ENCODE results near the gene L1CAM.

The L1CAM gene

DNA sequence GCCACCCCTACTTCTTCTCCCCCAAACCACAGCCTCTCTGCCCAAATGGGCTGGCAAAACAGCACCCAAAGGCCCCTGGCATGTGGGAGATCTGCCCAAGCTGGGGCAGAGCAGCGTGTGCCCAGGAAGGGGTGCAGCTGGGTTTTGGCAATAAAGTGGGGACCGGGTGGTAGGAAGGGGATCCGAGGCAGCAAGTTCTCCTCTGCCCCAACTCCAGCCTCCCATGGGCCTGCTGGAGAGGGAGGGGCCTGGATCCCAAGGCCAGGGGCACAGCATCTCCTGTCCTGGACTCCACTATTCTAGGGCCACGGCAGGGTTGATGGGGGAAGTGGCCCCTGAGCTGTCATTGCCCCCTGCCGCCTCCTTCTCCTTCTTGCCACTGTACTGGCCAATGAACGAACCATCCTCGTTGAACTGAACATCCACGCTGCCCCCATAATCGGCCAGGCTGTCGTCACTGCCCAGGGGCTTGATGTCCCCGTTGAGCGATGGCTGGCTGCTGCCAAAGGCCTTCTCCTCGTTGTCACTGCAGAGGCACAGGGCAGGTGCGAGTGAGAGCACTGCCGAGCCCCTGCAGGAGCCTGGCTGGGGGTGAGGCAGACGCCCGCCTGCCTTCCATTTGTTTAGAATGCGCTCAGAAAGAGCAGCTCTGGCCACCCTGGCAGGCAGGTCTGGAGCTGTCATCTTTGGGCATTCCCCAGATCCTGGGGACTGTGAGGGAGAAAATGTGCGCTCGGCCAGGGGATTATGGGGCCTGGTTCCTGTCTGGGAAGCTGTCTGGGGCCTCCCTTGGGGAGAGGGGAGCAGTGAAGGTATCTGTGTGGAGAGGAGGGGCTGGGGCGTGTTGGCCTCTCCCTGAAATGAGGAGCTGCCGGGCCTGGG is 23.4 kb downstream of the L1CAM start:
- DNase-seq (ENCODE audit: low read depth in 2 of 2) = no peak

DNA sequence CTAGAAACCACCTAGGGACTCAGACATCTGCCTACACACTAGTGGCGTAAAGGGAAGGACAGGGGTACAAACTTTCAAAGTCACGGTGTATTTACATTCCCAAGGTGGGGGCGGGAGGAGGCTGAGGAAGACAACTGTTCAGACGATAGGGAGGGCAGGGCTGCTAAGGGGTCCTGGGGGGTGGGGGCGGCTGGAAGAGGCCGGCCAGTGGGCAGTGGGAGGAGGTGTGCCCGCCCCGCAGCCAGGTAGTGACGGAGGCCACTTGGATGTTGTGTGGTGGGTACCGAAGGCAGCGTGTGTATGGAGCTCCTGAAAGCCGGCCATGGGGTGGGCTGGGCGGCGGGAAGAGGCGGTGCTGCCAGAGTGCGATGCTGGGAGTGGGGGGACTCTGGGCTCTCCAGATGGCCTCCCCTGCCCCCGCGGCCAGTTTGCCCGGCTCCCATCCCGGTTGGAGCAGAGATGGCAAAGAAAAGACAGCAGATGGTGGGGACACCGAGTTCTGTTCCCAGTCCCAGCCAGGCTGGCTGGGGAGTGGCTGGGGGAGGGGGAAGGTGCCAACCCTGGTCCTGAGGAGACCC is 24.2 kb downstream of the L1CAM start:
- DNase-seq (ENCODE audit: low read depth in 2 of 2) = no peak

DNA sequence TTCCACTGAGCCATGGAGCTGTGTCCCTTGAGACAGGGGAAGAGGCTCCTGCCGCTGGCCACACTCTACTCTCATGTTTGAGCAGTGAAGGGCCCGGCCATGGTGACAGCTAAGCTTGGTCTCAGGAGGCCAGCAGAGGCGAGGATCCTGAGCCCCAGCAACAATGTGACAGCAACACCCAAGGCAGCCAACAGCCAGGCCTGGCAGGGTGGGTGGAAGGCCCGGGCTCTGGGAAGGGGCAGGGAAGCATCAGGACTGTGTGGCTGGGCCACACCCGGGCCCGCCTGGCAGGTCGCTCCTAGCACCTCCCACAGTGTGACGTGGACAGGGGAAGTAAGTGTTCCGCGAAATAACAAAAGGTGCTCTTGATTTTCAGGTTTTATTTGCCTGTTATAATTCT is 24.8 kb downstream of the L1CAM start:
- DNase-seq (ENCODE audit: low read depth in 2 of 2) = no peak

DNA sequence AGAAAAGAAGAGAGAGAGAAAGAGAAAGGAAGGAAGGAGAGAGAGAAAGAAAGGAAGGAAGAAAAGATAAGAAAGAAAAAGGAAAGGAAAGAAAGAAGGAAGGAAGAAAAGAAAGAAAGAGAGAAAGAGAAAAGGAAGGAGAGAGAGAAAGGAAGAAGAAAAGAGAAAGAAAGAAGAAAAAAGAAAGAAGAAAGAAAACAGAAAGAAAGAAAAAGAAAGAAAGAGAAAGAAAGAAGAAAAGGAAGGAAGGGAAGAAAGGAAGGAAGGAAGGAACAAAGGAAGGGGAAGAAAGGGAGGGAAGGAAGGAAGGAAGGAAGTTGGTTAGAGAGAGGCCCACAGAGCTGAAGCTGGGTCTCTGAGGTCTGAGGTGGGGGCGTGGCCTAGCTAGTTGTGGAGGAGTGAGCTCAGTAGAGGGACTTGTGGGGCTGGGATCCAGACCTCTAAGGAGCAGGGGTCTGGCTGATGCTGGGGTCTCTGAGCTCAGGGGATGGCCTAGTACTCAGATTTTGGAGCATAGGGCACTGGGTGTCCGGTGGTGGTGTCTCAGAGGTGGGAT is 28.5 kb downstream of the L1CAM start:
- no peak for DNase-seq (ENCODE audit: low read depth in 2 of 2)

DNA sequence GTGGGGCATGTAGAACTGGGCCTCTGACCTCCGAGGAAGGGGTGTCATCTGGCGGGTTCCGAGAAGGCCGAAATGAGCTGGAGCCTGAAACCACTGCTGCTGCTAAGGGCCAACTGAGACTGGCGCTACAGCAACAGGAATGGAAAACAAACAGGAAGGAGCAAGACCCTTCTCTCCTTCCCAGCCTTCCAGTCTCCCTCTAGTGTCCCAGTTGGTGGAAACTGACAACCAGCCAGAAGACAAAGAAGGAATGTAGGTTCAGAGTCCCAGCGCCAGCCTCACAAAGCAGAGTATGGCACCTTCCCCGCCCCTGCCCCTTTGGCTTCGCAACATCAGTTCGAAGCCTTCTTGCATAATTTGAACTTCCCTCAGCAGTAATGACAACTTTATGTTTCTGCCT is 31.3 kb downstream of the L1CAM start:
- no peak for DNase-seq (ENCODE audit: low read depth in 2 of 2)

DNA sequence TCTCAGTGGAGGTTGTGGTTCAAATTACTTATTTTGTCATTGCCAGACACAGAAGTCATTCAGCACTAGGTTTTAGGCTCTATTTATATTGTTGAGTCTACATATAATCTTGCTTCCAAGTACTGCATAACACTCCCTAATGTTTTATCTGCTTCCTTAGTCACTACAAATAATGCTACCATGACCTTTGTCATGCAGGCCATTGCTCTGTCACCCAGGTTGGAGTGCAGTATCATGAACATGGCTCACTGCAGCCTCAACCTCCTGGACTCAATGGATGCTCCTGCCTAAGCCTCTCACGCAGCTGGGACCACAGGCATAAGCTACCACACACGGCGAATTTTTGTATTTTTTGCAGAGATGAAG is 32.1 kb downstream of the L1CAM start:
- DNase-seq (ENCODE audit: low read depth in 2 of 2) = no peak

DNA sequence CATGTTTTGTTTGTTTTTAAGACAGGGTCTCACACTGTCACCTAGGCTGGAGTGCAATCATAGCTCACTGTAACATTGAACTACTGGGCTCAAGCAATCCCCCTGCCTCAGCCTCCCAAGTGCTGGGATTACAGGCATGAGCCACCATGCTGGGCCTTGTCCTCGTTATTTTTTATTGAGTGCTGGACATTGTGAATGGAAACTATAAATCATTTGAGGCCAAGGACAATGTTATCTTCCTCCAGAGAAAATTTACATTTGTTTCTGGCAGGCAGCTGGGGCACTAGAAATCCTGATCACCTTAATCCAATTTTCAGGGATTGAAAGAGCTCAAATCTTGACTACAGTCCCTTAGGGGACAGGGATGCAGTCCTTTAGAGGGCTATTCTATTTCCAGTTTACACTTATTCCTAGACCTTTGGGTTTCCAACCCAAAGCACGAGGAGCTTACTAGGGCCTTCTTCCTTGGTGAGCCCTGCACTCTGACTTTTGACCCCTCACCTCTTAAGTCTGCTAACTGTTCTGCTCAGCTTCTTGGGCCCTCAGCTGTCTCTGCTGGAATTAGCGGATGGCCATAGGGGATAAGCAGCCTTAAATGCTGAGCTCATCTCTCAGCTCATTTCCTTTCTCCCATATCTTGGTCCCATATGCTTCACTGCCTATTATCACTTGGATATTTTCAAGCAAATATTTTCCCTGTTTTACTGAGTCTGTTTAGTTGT is 32.6 kb downstream of the L1CAM start:
- no peak for DNase-seq (ENCODE audit: low read depth in 2 of 2)

DNA sequence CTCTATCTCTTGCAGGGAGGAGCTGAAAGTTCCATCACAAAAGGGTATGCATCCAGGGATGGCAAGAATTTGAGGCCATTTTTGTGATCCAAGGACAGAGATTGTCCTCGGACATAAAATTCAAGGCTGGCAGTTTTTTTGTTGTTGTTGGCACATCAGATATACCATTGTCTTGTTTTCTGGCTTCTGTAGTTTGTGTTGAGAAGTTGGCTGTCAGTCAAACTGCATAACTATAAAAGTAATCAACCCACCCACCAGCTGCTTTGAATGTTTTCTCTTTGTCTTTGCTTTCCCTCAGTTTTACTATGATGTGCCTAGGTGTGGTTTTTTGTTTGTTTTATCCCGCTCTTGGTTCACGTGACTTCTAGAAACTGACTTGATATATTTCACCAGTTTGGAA is 34.0 kb downstream of the L1CAM start:
- no peak for DNase-seq (ENCODE audit: low read depth in 2 of 2)

DNA sequence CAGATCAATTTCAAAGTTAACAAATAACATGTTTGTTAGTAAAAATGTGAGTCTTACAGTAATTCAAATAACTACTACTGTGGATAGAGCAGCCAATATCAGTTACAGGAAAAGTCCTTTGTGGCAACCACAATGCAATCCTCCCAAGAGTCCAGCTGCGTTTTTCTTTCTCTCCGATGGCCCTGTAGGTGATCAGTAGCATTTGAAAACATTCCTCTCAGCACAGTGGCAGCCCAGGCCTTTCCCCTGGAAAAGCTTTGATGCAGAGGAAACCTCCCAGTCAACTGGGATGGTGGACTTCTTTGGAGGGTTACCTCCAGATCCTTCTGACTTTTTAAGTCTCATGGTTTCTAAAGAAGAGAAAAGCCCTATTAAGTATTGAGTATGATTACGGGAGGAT is 37.6 kb downstream of the L1CAM start:
- no peak for DNase-seq (ENCODE audit: low read depth in 2 of 2)

DNA sequence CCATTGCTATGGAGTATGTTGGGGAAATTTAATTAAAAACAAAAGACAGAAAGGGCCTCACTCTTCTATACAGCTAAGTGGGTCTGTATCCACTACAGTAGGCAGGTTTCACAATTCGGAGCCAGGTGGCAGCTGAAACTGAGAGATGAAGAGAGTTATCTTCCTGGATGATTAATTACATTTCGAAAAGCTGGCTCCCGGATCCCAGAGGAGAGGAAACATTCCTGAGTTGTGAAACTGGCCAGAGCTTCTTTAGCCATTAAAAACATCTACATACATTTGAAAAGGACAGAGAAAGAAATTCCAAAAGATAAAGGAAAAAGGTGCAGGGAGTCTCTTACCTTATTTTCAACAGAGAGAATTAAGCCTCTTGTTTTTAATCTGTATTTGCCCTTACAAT is 40.1 kb downstream of the L1CAM start:
- DNase-seq (ENCODE audit: low read depth in 2 of 2) = no peak

DNA sequence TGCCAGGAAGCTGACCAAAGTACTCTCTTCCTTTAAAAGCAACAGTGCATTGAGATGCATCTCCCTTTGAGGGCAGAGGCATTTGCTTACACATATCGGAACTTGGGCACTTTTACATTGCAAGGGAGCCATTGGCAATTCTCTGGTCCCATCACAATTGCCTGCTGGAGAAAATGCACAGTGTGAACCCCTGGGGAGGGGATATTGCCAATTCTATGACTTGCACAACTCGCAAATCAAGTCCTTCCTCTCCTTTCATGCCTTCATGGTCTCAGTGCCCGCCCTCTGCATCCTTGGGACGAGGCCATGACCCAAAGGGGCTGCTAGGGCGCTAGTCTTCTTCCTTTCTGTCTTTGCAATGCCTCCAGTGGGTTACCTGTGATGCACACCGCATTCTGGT is 40.8 kb downstream of the L1CAM start:
- DNase-seq (ENCODE audit: low read depth in 2 of 2) = no peak

DNA sequence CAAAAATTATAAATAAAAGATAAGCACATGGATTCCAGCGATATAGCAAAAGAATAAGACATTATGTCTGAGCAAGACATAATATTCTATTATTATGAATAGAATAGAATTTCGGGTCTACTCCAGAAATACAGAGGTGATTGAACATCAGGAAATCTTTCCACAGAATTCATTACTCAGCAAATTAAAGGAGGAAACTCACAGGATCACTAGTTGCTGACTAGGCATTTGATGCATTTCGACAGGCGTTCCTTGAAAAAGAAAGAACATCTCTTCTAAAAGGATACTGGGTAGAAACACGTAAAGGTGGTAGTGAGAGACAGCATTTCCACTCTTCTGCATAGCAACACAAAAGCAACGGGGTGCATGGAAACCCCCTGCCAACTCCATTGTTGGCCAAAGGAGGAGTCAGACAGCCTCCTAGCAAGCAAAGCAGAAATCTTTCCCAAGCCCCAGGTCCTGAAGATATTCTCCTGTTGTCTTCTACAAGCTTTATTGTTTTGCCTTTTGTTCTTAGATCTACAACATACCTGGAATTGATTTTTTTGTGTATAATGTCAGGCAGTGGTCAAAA is 41.4 kb downstream of the L1CAM start:
- DNase-seq (ENCODE audit: low read depth in 2 of 2) = no peak

DNA sequence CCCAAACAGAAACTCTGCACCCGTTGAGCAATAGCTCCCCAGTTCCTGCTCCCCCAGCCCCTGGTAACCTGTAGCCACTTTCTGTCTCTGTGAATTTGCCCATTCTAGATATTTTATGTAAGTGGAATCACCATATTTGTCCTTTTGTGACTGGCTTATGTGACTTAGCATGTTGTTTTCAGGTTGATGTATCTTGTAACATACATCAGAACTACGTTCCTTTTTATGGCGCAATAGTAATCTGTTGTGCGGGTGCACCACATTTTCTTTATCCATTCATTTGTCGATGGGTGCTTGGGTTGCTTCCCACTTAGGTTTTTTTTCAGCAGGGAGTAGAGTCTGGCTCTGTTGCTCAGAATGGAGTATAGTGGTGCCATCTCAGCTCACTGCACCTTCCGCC is 49.1 kb downstream of the L1CAM start:
- no peak for DNase-seq (ENCODE audit: low read depth in 2 of 2)

DNA sequence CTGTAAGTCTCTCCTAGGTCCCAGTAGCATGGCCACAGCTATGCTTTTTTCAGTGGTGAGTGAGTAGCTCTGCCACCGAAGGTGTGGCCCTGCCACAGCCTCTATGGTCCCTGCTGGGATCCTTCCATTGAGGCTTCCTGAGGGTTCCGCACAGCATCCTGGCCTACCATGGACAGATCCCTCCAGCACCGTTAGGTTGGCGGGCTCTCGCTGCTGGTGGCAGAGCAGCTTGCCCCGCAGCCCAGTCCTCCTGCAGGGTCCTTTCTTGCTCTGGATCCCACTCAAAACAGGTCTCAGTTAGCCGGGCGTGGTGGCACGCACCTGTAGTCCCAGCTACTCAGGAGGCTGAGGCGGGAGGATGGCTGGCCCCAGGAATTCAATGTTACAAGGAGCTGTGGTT is 53.2 kb downstream of the L1CAM start:
- no peak for DNase-seq (ENCODE audit: low read depth in 2 of 2)

DNA sequence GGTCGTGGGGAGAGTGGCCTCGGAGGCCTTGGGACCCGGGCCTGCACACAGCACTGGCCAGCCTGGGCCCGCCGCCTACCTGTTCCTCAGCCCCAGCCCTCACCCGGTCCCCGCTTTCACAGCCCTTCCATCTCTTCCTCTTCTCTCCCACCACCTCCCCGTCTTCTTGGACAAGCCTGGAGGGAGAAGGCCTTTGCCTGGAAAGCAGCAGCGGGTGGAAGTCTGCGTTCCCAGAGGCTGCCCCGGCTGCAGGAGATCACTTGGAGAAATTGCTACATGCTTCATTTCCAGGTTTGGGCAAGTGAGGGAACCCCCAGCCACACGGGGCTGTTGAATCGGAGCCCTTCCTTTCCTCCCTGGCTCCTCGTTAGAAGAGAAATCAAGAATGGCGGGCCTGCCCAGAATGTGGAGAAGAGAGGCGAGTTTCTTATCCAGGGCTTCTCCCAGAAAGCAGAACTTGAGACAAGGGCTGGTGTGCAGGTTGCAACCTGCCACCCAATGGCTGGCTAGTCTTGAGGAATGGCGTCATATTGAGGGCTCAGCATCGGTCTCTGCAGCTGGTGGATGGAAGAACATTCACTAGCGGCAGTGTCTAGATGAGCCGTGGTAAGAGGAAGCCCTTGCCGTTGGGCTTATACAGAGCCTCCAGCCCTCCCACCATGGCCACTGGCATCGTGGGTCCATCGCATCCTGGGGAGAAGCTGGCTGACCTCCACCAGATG is 54.4 kb downstream of the L1CAM start:
- no peak for DNase-seq (ENCODE audit: low read depth in 2 of 2)

DNA sequence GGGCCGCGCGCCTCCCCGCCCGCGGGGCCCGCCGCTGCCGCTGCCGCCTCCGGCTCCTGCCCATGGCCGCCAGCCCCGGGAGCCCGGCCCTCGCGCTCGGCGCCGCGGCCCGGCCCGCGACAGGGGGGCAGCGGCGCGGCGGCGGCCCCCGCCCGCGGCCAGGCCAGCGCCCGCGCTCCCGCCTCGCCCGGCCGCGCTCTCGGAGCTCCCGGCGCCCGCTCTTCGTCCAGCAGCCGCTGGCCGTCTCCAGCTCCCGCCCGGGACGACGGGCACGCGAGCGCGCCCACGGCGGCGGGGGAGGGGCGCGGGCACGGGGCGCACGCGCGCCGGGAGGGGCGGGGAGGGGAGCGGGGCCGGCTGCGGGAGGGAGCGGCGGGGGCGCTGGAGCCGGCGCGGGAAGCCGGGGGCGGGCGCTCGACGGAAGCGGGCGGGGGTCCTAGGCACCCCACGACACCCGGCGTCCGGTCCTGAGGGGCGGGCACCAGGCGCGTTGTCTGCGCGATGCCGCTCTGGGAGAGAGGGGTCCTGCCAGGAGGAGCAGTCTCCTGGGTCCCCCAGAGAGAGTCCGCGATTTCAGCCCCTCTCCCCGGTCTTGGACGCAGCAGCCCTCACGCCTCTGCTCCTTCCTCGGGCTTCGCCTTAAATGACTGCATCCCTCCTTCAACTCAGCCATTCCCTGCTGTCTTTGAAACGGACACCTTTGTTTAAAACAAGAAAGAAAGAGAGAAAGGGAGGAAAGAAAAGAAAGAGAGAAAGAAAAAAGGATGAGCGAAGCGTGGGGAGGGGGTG is 55.1 kb downstream of the L1CAM start:
- DNase-seq (ENCODE audit: low read depth in 2 of 2) = no peak

DNA sequence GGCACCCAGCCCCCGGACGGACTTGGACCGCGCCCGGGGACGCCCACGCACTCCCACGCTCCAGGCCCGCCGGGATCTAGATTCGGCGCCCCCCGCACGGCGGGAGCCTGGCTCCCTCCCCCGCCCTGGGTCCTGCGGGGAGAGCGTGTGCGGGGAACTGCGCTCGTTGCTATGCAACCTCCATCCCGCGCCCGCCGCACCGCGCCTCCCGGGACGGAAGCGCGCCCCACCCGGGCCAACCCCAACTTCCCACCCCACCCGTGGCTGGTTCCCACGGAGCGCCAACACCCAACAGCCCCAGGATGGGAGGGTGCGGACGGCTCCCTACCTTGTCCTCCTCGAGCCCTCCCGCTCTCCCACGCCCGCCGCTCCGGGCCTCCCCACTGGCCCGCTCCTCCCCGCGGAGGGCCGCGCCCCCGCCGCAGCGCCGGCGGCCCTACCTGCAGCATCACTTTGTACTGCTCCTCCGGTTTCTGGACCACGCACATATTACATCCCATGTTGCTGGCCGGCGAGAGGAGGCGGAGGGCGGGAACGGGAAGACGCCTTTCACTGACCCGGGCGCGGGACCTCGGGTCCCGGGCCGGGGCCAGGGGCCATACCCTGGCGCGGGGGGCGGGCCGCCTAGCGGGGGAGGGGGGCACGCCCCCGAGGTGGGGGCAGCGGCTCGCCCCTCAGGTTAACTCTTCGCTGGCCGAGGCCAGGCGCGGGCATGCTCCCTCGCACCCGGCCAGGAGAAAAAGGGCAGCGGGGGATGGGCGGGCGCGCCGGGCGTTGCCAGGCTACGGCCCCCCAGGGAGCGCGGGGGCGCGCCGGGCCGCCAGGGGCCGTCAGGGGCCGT is 56.0 kb downstream of the L1CAM start, which contains the start of gene PDZD4:
PDZD4 (minus strand) TSS at position 746 of the 841 bp plus-strand sequence; CDS start at position 500, 246 bp downstream.
- no peak for DNase-seq (ENCODE audit: low read depth in 2 of 2)

DNA sequence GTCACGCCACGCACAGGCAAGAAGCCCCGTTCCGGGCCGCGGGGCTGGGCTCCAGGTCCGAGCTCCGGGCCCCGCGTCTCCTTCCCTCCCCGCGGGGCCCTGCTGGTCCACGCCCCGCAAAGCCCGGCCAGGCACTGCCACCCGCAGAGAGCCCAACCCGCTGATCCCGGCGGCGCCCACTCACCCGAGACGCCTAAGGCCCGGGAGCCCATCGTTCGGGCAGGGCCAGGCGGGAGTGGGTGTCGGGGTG is 56.5 kb downstream of the L1CAM start:
- DNase-seq (ENCODE audit: low read depth in 2 of 2) = no peak

DNA sequence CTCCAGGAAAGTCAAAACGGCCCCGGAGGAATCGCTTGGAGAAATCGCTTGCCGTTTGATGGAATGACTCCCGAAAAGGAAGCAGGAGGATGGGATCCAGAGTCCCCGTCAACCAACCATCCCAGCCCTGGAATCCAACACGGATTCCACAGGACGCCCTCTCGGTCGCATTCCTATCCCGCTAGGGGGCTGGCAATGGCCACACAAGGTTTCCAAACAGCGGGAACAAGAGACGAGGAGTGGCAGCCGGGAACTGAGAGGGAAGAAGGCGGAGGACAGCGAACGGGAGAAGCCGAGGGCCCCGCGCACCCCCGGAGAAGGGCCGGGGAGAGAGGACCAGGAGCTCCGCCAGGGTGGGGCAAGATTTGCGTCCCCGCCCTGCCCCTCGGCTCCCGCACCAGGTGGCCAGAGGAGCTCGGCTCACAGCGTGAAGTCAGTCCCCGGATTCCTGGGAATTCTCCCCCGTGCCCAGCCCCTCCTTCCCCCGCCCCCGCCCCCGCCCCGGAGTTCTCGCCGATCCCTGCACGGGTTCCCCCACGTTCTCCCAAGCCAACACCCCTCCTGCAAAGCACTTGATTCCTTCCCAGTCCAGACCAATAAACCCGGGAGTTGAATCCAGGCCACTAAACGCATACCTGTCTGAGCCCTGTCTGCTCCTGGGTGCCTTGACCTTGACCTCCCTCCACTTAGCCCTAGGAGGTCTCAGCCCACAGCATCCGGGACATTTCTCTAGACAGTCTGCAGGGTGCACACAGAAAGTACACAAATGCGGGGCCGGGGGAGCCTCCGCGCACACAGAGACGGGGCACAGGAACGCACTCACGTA is 57.0 kb downstream of the L1CAM start:
- no peak for DNase-seq (ENCODE audit: low read depth in 2 of 2)
